IPS-18a (cell line): Measurements from ENCODE around the gene RAPGEF5.

Experiments
- H3K27ac ChIP-seq: one replicate; pipeline ENCODE4 v1.5.1; 2013; ENCODE audit warnings: low read length
- H3K27me3 ChIP-seq: one replicate; pipeline ENCODE4 v1.6.1; 2013; ENCODE audit warnings: mild to moderate bottlenecking, low read length; ENCODE audit not compliant: control insufficient read depth, insufficient read depth
- H3K36me3 ChIP-seq: one replicate; pipeline ENCODE4 v1.6.1; 2013; ENCODE audit warnings: low read depth, low read length; ENCODE audit not compliant: control insufficient read depth
- H3K4me1 ChIP-seq: one replicate; pipeline ENCODE4 v1.6.1; 2013; ENCODE audit warnings: low read depth, low read length; ENCODE audit not compliant: control insufficient read depth
- H3K4me3 ChIP-seq: one replicate; pipeline ENCODE4 v1.5.1; 2013; ENCODE audit warnings: low read length
- H3K9ac ChIP-seq: one replicate; pipeline ENCODE4 v1.6.1; 2013; ENCODE audit warnings: mild to moderate bottlenecking, low read length, moderate library complexity
- H3K9me3 ChIP-seq: one replicate; pipeline ENCODE4 v1.6.1; 2013; ENCODE audit warnings: low read depth, low read length; ENCODE audit not compliant: control insufficient read depth

The RAPGEF5 gene

GRCh38 chr7:22140578-22140977, 216.4 kb downstream of the RAPGEF5 start:
- no peaks in the 10 kb centered on the region for H3K36me3 ChIP-seq
- no peak overlapping the region for H3K27ac ChIP-seq
- peaks cover 30% of the 10 kb centered on the region for H3K4me1 ChIP-seq
- H3K27me3 ChIP-seq: no peaks in the 10 kb centered on the region
- H3K9ac ChIP-seq: no peak overlapping the region
- H3K4me3 ChIP-seq: no peak overlapping the region
- H3K9me3 ChIP-seq: no peaks in the 10 kb centered on the region

GRCh38 chr7:22138886-22139285, 218.1 kb downstream of the RAPGEF5 start:
- H3K4me3 ChIP-seq: no peak overlapping the region
- no peak overlapping the region for H3K27ac ChIP-seq
- H3K27me3 ChIP-seq: no peaks in the 10 kb centered on the region
- H3K36me3 ChIP-seq: no peaks in the 10 kb centered on the region
- H3K9ac ChIP-seq: no peak overlapping the region
- H3K4me1 ChIP-seq: peaks cover 30% of the 10 kb centered on the region
- no peaks in the 10 kb centered on the region for H3K9me3 ChIP-seq

GRCh38 chr7:22138106-22138505, 218.8 kb downstream of the RAPGEF5 start:
- Histone ChIP-seq H3K9ac (no peak overlapping the region), H3K27me3 (no peaks in the 10 kb centered on the region), H3K27ac (no peak overlapping the region), H3K4me3 (no peak overlapping the region), H3K36me3 (no peaks in the 10 kb centered on the region), H3K4me1 (peaks cover 30% of the 10 kb centered on the region), H3K9me3 (no peaks in the 10 kb centered on the region)

- Histone ChIP-seq H3K9ac (no peak overlapping the region), H3K27me3 (no peaks in the 10 kb centered on the region), H3K27ac (no peak overlapping the region), H3K4me1 (peaks cover 26% of the 10 kb centered on the region), H3K4me3 (no peak overlapping the region), H3K36me3 (no peaks in the 10 kb centered on the region), H3K9me3 (no peaks in the 10 kb centered on the region)
These were observed 219.5 kb downstream of the RAPGEF5 start for GRCh38 chr7:22137466-22137865.

GRCh38 chr7:22137026-22137425, 219.9 kb downstream of the RAPGEF5 start:
- Histone ChIP-seq H3K36me3 (no peaks in the 10 kb centered on the region), H3K27ac (no peak overlapping the region), H3K9ac (no peak overlapping the region), H3K4me3 (no peak overlapping the region), H3K4me1 (peaks cover 25% of the 10 kb centered on the region), H3K27me3 (no peaks in the 10 kb centered on the region), H3K9me3 (no peaks in the 10 kb centered on the region)

GRCh38 chr7:22129819-22130580, 227.0 kb downstream of the RAPGEF5 start:
- no peaks in the 10 kb centered on the region for H3K36me3 ChIP-seq
- H3K27me3 ChIP-seq: no peaks in the 10 kb centered on the region
- no peaks in the 10 kb centered on the region for H3K9me3 ChIP-seq
- H3K4me1 ChIP-seq: no peaks in the 10 kb centered on the region
- H3K27ac ChIP-seq: no peak overlapping the region
- H3K9ac ChIP-seq: no peak overlapping the region
- no peak overlapping the region for H3K4me3 ChIP-seq

GRCh38 chr7:22129166-22129565, 227.8 kb downstream of the RAPGEF5 start:
- no peaks in the 10 kb centered on the region for H3K4me1 ChIP-seq
- H3K36me3 ChIP-seq: no peaks in the 10 kb centered on the region
- H3K27ac ChIP-seq: no peak overlapping the region
- no peaks in the 10 kb centered on the region for H3K27me3 ChIP-seq
- H3K4me3 ChIP-seq: no peak overlapping the region
- H3K9me3 ChIP-seq: no peaks in the 10 kb centered on the region
- H3K9ac ChIP-seq: no peak overlapping the region

- H3K27me3 ChIP-seq: no peaks in the 10 kb centered on the region
- H3K27ac ChIP-seq: no peak overlapping the region
- H3K9ac ChIP-seq: no peak overlapping the region
- H3K4me3 ChIP-seq: no peak overlapping the region
- H3K36me3 ChIP-seq: no peaks in the 10 kb centered on the region
- H3K4me1 ChIP-seq: no peaks in the 10 kb centered on the region
- H3K9me3 ChIP-seq: no peaks in the 10 kb centered on the region
These were observed 228.4 kb downstream of the RAPGEF5 start for GRCh38 chr7:22128528-22128920.

- Histone ChIP-seq H3K9me3 (no peaks in the 10 kb centered on the region), H3K27ac (no peak overlapping the region), H3K4me3 (no peak overlapping the region), H3K36me3 (no peaks in the 10 kb centered on the region), H3K4me1 (no peaks in the 10 kb centered on the region), H3K27me3 (no peaks in the 10 kb centered on the region), H3K9ac (no peak overlapping the region)
These were observed 229.0 kb downstream of the RAPGEF5 start for GRCh38 chr7:22127835-22128527.

GRCh38 chr7:22125436-22125835, 231.5 kb downstream of the RAPGEF5 start:
- no peak overlapping the region for H3K27ac ChIP-seq
- no peak overlapping the region for H3K9ac ChIP-seq
- no peaks in the 10 kb centered on the region for H3K9me3 ChIP-seq
- H3K4me1 ChIP-seq: no peaks in the 10 kb centered on the region
- peaks cover 5% of the 10 kb centered on the region for H3K36me3 ChIP-seq
- no peak overlapping the region for H3K4me3 ChIP-seq
- H3K27me3 ChIP-seq: no peaks in the 10 kb centered on the region

- Histone ChIP-seq H3K9me3 (no peaks in the 10 kb centered on the region), H3K27ac (no peak overlapping the region), H3K4me1 (no peaks in the 10 kb centered on the region), H3K36me3 (peaks cover 5% of the 10 kb centered on the region), H3K27me3 (no peaks in the 10 kb centered on the region), H3K4me3 (no peak overlapping the region), H3K9ac (no peak overlapping the region)
These were observed 232.0 kb downstream of the RAPGEF5 start for GRCh38 chr7:22124941-22125340.

GRCh38 chr7:22123139-22123538, 233.8 kb downstream of the RAPGEF5 start:
- no peak overlapping the region for H3K27ac ChIP-seq
- no peak overlapping the region for H3K4me3 ChIP-seq
- no peaks in the 10 kb centered on the region for H3K4me1 ChIP-seq
- no peaks in the 10 kb centered on the region for H3K9me3 ChIP-seq
- H3K27me3 ChIP-seq: no peaks in the 10 kb centered on the region
- H3K9ac ChIP-seq: no peak overlapping the region
- peaks cover 5% of the 10 kb centered on the region for H3K36me3 ChIP-seq
